SK-N-SH (cell line): Measurements from ENCODE around the gene R3HCC1L. TPM values are rescaled to one million over a fixed set of nuclear protein-coding genes. Genes with fewer than 3 reads are reported as not detected.

Experiments used
- CTCF ChIA-PET: fragments of 300-600, 350-600 bp; formaldehyde crosslinking; extraction: SDS; loops from one replicate; lab custom pipeline; 2021; lab: Yijun Ruan, JAX
- POLR2A ChIA-PET: fragments of 350-600 bp; sonication (Branson Sonifier 250); formaldehyde crosslinking; extraction: SDS; loops from one replicate; lab custom pipeline; 2020; ENCODE audit warnings: antibody characterized with exemption, inconsistent platforms; lab: Yijun Ruan, JAX
- DNase-seq: peaks from one replicate; pipeline ENCODE4 v3.0.0; 2012
- H2AFZ ChIP-seq: fragments of 200-600 bp; sonication (generic); 2 replicates; pipeline ENCODE4 v1.8.1; 2016; ENCODE audit warnings: antibody characterized with exemption, mild to moderate bottlenecking, low read depth
- H3F3A ChIP-seq: fragments of 200-600 bp; sonication (generic); replicated peaks from 2 replicates; pipeline ENCODE3; 2016; ENCODE audit warnings: antibody characterized with exemption, mild to moderate bottlenecking; ENCODE audit not compliant: insufficient read depth
- H3K27ac ChIP-seq, 2 experiments: fragments of 200-500 bp in 1 of 2; fragments of 200-600 bp in 1 of 2; sonication (Bioruptor generic) in 1 of 2; sonication (generic), shearing (Covaris generic) in 1 of 2; 2 replicates each; pipeline versions ENCODE4 v1.5.1 to v1.6.1; 2014 to 2016; ENCODE audit warnings: low read depth in 2 of 2, inconsistent platforms in 1 of 2, low read length in 1 of 2, mild to moderate bottlenecking in 1 of 2, mixed read lengths in 1 of 2
- H3K27me3 ChIP-seq: fragments of 200-600 bp; sonication (generic), shearing (Covaris generic); 2 replicates; pipeline ENCODE4 v1.6.1; 2016; ENCODE audit warnings: mixed run types; ENCODE audit not compliant: insufficient read depth
- H3K36me3 ChIP-seq, 2 experiments: fragments of 200-500 bp in 1 of 2; fragments of 200-600 bp in 1 of 2; sonication (Bioruptor generic) in 1 of 2; sonication (generic) in 1 of 2; replicated peaks in 1 of 2; 2 replicates each; pipeline versions ENCODE3 to v1.5.1; 2014 to 2016; ENCODE audit warnings: low read length in 1 of 2, mild to moderate bottlenecking in 1 of 2; ENCODE audit not compliant: insufficient read depth in 2 of 2, control insufficient read depth in 1 of 2
- H3K4me1 ChIP-seq, 2 experiments: fragments of 200-500 bp in 1 of 2; fragments of 200-600 bp in 1 of 2; sonication (Bioruptor generic) in 1 of 2; sonication (generic), shearing (Covaris generic) in 1 of 2; 2 replicates each; pipeline versions ENCODE4 v1.5.1 to v1.6.1; 2014 to 2016; ENCODE audit warnings: low read depth in 1 of 2, low read length in 1 of 2, mixed run types in 1 of 2; ENCODE audit not compliant: insufficient read depth in 2 of 2, control insufficient read depth in 1 of 2
- H3K4me2 ChIP-seq: fragments of 200-600 bp; sonication (generic), shearing (Covaris generic); 2 replicates; pipeline ENCODE4 v1.6.1; 2017; ENCODE audit warnings: mixed run types
- H3K4me3 ChIP-seq, 2 experiments: fragments of 200-500 bp in 1 of 2; fragments of 200-600 bp in 1 of 2; sonication (Bioruptor generic) in 1 of 2; sonication (generic), shearing (Covaris generic) in 1 of 2; 2 replicates each; pipeline versions ENCODE4 v1.5.1 to v1.8.1; 2014 to 2016; ENCODE audit warnings: low read depth in 2 of 2, inconsistent platforms in 1 of 2, low read length in 1 of 2, mild to moderate bottlenecking in 1 of 2, mixed read lengths in 1 of 2, moderate library complexity in 1 of 2
- H3K79me2 ChIP-seq: fragments of 200-600 bp; sonication (generic); 2 replicates; pipeline ENCODE4 v1.8.1; 2017; ENCODE audit warnings: mild to moderate bottlenecking; ENCODE audit not compliant: insufficient read depth
- H3K9ac ChIP-seq: fragments of 200-600 bp; sonication (generic); 2 replicates; pipeline ENCODE4 v1.6.1; 2017; ENCODE audit warnings: mixed run types
- H3K9me2 ChIP-seq: fragments of 200-600 bp; sonication (generic); 2 replicates; pipeline ENCODE4 v1.6.1; 2017; ENCODE audit warnings: mixed run types
- H3K9me3 ChIP-seq: fragments of 200-600 bp; sonication (generic); 2 replicates; pipeline ENCODE4 v1.6.1; 2017; ENCODE audit warnings: mixed run types, mild to moderate bottlenecking, moderate library complexity
- H4K20me1 ChIP-seq: fragments of 200-600 bp; sonication (generic); 2 replicates; pipeline ENCODE4 v1.6.1; 2017; ENCODE audit warnings: mild to moderate bottlenecking, mixed run types; ENCODE audit not compliant: insufficient read depth
- FOSL2 ChIP-seq: IDR thresholded peaks from 2 replicates; pipeline ENCODE4 v1.4.0; 2012; ENCODE audit warnings: low read depth, mild to moderate bottlenecking, moderate library complexity, borderline replicate concordance
- FOXJ3 ChIP-seq: sonication (generic); formaldehyde crosslinking; IDR thresholded peaks from 2 replicates; pipeline ENCODE4 v1.5.1; 2020; ENCODE audit warnings: mild to moderate bottlenecking, missing genetic modification reagents
- GABPA ChIP-seq: IDR thresholded peaks from 2 replicates; pipeline ENCODE4 v1.4.0; 2012; ENCODE audit warnings: low read depth, mild to moderate bottlenecking
- IRF3 ChIP-seq: fragments of 150-350 bp; IDR thresholded peaks from 2 replicates; pipeline ENCODE4 v1.6.1; 2016; ENCODE audit warnings: mild to moderate bottlenecking, low read depth, low read length
- MAX ChIP-seq: IDR thresholded peaks from 2 replicates; pipeline ENCODE4 v1.4.0; 2012; ENCODE audit warnings: low read depth
- MEF2A ChIP-seq: IDR thresholded peaks from 2 replicates; pipeline ENCODE4 v1.4.0; 2012; ENCODE audit warnings: low read depth, borderline replicate concordance
- MXI1 ChIP-seq: IDR thresholded peaks from 2 replicates; pipeline ENCODE4 v1.6.1; 2012; ENCODE audit warnings: mild to moderate bottlenecking, low read depth, low read length, improper control_type of control experiment
- PBX3 ChIP-seq: IDR thresholded peaks from 2 replicates; pipeline ENCODE4; 2012
- POLR2AphosphoS5 ChIP-seq: IDR thresholded peaks from 2 replicates; pipeline ENCODE4 v1.6.1; 2012; ENCODE audit warnings: low read depth, low read length
- RXRA ChIP-seq: IDR thresholded peaks from 2 replicates; pipeline ENCODE4 v1.4.0; 2012; ENCODE audit warnings: low read depth, mild to moderate bottlenecking, borderline replicate concordance
- SMC3 ChIP-seq: IDR thresholded peaks from 2 replicates; pipeline ENCODE4 v1.6.1; 2012; ENCODE audit warnings: low read depth, low read length, improper control_type of control experiment
- TAF1 ChIP-seq: IDR thresholded peaks from 2 replicates; pipeline ENCODE4 v1.6.1; 2012; ENCODE audit warnings: low read depth, mild to moderate bottlenecking, low read length, moderate library complexity, borderline replicate concordance
- WGBS: methylation state at CpG from one replicate; pipeline ENCODE4 v1.1.6; 2017; ENCODE audit warnings: low lambda C conversion rate; 5-methylcytosine and 5-hydroxymethylcytosine counted together
- polyA plus RNA-seq, 3 experiments: library from polyadenylated mRNA; depleted of rRNA; stranded (reverse); fragments of >200 nt; gene quantifications; 2 replicates each; pipeline ENCODE4 v1.2.3, GENCODE V29; 2012

The R3HCC1L gene
- polyA plus RNA-seq, 1 of the 3 experiments (the other 2 are of a cell fraction), result 6.0 TPM

- ChIA-PET CTCF (interaction anchor here (0.8 to 8.6 kb wide), 4 partner anchors 8 to 34 kb away, joined by 3 to 43 read pairs (median 4); no protein-coding TSS in a partner anchor), POLR2A (no interaction called here)
- H3K9ac ChIP-seq, result no peak overlapping the region
- no peaks in the 10 kb centered on the region for H3K79me2 ChIP-seq
- peaks cover 0 to 8% of the 10 kb centered on the region in 2 experiments; a peak in 1 of 4 replicates for H3K4me1 ChIP-seq
- H4K20me1 ChIP-seq, result no peaks in the 10 kb centered on the region
- H3K9me3 ChIP-seq, result no peaks in the 10 kb centered on the region
- peaks cover 2% of the 10 kb centered on the region; the same call in 1 of the 2 replicates for H3K27me3 ChIP-seq
- DNase-seq, result no peak
- WGBS, result 61% methylated on average over 2 of the region's 10 CpGs
- no peaks in the 10 kb centered on the region for H3F3A ChIP-seq
- no peaks in the 10 kb centered on the region for H3K36me3 ChIP-seq
- no peak overlapping the region for H3K4me2 ChIP-seq
- no peaks in the 10 kb centered on the region for H3K9me2 ChIP-seq
- no peak overlapping the region for H3K27ac ChIP-seq
- H2AFZ ChIP-seq, result no peak overlapping the region
- H3K4me3 ChIP-seq, result no peak overlapping the region
- no peak for TF ChIP-seq IRF3
- no peak for TF ChIP-seq GABPA
- TF ChIP-seq MEF2A, result no peak
- no peak for TF ChIP-seq RXRA
- no peak for TF ChIP-seq POLR2AphosphoS5
- no peak for TF ChIP-seq FOXJ3
- TF ChIP-seq FOSL2, result no peak
- no peak for TF ChIP-seq MAX
- no peak for TF ChIP-seq MXI1
- no peak for TF ChIP-seq TAF1
These were observed 155.3 kb downstream of the R3HCC1L start for GRCh38 chr10:98289802-98290209.

GRCh38 chr10:98292971-98293370, 158.5 kb downstream of the R3HCC1L start:
- TF ChIP-seq TAF1 (no peak), PBX3 (no peak), SMC3 (no peak)
- Histone ChIP-seq H3K9me3 (no peaks in the 10 kb centered on the region), H3K9me2 (no peaks in the 10 kb centered on the region), H3K27me3 (no peaks in the 10 kb centered on the region; the same call in 1 of the 2 replicates), H3F3A (no peaks in the 10 kb centered on the region), H4K20me1 (no peaks in the 10 kb centered on the region), H3K36me3 (no peaks in the 10 kb centered on the region), H3K79me2 (no peaks in the 10 kb centered on the region), H3K4me1 (peaks cover 0 to 12% of the 10 kb centered on the region in 2 experiments; a peak in 1 of 4 replicates), H3K9ac (no peak overlapping the region), H3K4me3 (no peak overlapping the region), H3K4me2 (no peak overlapping the region), H2AFZ (no peak overlapping the region), H3K27ac (no peak overlapping the region)
- 58% methylated on average over 4 of the region's 4 CpGs for WGBS
- ChIA-PET CTCF (interaction anchor here (0.7 to 8.6 kb wide), 2 partner anchors 16 to 52 kb away, joined by 3 to 43 read pairs; no protein-coding TSS in a partner anchor), POLR2A (no interaction called here)
- no peak for DNase-seq
